Endothelial cell of umbilical vein (primary cell): ENCODE measurements around the gene FIG4.

Source experiments
- EZH2 ChIP-seq: IDR thresholded peaks from 2 replicates; pipeline ENCODE4 v1.6.1; 2012; ENCODE audit warnings: borderline replicate concordance, low read depth, mild to moderate bottlenecking, moderate library complexity, low read length, inconsistent platforms; ENCODE audit not compliant: severe bottlenecking
- FOS ChIP-seq: IDR thresholded peaks from 2 replicates; pipeline ENCODE4 v1.6.1; 2011; ENCODE audit warnings: mild to moderate bottlenecking, low read length, moderate library complexity, borderline replicate concordance; ENCODE audit not compliant: insufficient read depth
- GATA2 ChIP-seq: IDR thresholded peaks from 2 replicates; pipeline ENCODE4 v1.7.0; 2011; ENCODE audit warnings: low read depth, mild to moderate bottlenecking, moderate library complexity, mixed read lengths, low read length; ENCODE audit not compliant: insufficient read length, insufficient read depth
- JUN ChIP-seq: IDR thresholded peaks from 2 replicates; pipeline ENCODE4 v1.6.1; 2011; ENCODE audit warnings: borderline replicate concordance, low read depth; ENCODE audit not compliant: insufficient read length, insufficient read depth
- MYC ChIP-seq: IDR thresholded peaks from one replicate; pipeline ENCODE4 v1.6.1; 2011; ENCODE audit warnings: mild to moderate bottlenecking, low read depth, low read length
- POLR2A ChIP-seq: IDR thresholded peaks from 2 replicates; pipeline ENCODE4 v1.6.1; 2012; ENCODE audit warnings: low read depth, mild to moderate bottlenecking, control low read depth, low read length
- POLR2AphosphoS5 ChIP-seq: IDR thresholded peaks from 2 replicates; pipeline ENCODE4 v1.6.1; 2012; ENCODE audit warnings: low read depth, mild to moderate bottlenecking, control low read depth, low read length, moderate library complexity; ENCODE audit not compliant: insufficient read depth
- TF ChIP-seq, protein P1 (sequence below), 2 donors: IDR thresholded peaks; 1 replicate in 1 of 2; 2 replicates in 1 of 2; pipeline ENCODE4 v1.5.1; 2011; ENCODE audit warnings: low read length in 2 of 2, mild to moderate bottlenecking in 2 of 2, moderate library complexity in 2 of 2, control low read depth in 1 of 2, inconsistent platforms in 1 of 2, low read depth in 1 of 2; ENCODE audit not compliant: insufficient read depth in 1 of 2; ENCODE audit errors: extremely low read depth in 1 of 2
- TF ChIP-seq, protein P2 (sequence below): IDR thresholded peaks from 2 replicates; pipeline ENCODE4 v1.6.1; 2011; ENCODE audit not compliant: insufficient read depth, insufficient read length

GRCh38 chr6:109840796-109841195 is 149.7 kb downstream of the FIG4 start:
- TF ChIP-seq POLR2A (no peak), POLR2AphosphoS5 (no peak), EZH2 (no peak), MYC (no peak), FOS (no peak), JUN (no peak), GATA2 (no peak)
- TF ChIP-seq, protein P1, sequence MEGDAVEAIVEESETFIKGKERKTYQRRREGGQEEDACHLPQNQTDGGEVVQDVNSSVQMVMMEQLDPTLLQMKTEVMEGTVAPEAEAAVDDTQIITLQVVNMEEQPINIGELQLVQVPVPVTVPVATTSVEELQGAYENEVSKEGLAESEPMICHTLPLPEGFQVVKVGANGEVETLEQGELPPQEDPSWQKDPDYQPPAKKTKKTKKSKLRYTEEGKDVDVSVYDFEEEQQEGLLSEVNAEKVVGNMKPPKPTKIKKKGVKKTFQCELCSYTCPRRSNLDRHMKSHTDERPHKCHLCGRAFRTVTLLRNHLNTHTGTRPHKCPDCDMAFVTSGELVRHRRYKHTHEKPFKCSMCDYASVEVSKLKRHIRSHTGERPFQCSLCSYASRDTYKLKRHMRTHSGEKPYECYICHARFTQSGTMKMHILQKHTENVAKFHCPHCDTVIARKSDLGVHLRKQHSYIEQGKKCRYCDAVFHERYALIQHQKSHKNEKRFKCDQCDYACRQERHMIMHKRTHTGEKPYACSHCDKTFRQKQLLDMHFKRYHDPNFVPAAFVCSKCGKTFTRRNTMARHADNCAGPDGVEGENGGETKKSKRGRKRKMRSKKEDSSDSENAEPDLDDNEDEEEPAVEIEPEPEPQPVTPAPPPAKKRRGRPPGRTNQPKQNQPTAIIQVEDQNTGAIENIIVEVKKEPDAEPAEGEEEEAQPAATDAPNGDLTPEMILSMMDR (IDR thresholded peaks at IDR 0.05; ENCODE audit: extremely low read depth in 1 of 2, insufficient read depth in 1 of 2, low read depth in 1 of 2, low read length in 2 of 2), result no peak
- TF ChIP-seq, protein P2, sequence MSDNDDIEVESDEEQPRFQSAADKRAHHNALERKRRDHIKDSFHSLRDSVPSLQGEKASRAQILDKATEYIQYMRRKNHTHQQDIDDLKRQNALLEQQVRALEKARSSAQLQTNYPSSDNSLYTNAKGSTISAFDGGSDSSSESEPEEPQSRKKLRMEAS, result no peak
